IPS-NIHi7 (cell line): ENCODE data around the gene GSTK1.
"Not testable (repeated sequence)": the region's sequence is repeated elsewhere in the genome, so short reads cannot be mapped to it uniquely, and the experiment has no call there.

Experiments used
- DNase-seq: peaks from one replicate; pipeline ENCODE4 v3.0.0; 2012; ENCODE audit warnings: mixed read lengths; ENCODE audit errors: extremely low spot score

Gene GSTK1

DNA sequence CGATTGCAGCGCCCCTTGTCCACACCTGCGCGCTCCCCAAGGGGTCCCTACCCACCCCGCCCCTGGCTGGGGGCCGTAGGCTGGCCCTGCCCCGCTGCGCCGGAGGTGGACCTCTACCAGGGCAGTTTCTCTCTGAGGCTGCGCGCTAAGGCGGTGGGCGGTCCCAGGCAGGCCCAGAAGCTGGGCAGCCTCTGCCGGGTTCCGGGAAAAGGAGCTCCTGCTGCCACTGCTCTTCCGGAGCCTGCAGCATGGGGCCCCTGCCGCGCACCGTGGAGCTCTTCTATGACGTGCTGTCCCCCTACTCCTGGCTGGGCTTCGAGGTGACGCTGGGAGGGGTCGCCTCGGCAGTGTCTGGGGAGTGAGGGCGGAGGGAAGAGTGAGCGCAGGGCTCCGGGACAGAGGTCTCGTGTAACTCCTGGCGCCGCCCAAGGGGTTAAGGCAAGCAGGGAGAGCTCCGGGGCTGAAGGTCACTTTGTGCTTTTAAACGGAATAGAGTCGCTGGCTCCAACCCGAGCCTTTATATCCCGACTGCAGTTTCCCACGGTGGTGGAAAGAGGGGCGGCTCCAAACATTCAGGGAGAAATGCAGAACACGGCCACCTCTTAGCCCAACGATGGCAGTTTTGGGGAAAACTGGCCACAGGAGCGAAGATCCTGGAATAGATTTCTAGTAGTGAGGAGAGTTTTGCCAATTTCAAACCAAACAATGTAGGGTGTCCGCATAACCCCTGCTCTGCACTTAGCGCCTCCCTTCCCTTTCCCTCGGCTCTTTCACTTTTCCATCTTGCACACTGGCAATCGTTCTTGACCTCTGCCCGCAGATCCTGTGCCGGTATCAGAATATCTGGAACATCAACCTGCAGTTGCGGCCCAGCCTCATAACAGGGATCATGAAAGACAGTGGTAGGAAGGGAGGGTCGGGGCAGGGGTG, at the start of gene GSTK1:
GSTK1 (plus strand) TSS at position 176 of the 930 bp plus-strand sequence; CDS start at position 249, 73 bp downstream.
- DNase-seq = peak; percentile 91

DNA sequence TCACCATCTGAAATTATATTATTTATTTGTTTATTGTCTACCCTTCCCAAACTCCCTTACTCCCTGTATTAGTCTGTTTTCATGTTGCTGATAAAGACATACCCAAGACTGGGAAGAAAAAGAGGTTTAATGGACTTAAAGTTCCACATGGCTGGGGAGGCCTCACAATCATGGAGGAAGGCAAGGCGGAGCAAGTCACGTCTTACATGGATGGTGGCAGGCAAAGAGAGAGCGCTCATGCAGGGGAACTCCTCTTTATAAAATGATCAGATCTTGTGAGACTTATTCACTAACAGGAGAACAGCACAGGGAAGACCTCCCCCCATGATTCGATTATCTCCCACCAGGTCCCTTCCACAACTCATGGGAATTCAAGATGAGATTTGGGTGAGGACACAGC, 49.8 kb upstream of the GSTK1 start:
- DNase-seq = not testable (repeated sequence)

DNA sequence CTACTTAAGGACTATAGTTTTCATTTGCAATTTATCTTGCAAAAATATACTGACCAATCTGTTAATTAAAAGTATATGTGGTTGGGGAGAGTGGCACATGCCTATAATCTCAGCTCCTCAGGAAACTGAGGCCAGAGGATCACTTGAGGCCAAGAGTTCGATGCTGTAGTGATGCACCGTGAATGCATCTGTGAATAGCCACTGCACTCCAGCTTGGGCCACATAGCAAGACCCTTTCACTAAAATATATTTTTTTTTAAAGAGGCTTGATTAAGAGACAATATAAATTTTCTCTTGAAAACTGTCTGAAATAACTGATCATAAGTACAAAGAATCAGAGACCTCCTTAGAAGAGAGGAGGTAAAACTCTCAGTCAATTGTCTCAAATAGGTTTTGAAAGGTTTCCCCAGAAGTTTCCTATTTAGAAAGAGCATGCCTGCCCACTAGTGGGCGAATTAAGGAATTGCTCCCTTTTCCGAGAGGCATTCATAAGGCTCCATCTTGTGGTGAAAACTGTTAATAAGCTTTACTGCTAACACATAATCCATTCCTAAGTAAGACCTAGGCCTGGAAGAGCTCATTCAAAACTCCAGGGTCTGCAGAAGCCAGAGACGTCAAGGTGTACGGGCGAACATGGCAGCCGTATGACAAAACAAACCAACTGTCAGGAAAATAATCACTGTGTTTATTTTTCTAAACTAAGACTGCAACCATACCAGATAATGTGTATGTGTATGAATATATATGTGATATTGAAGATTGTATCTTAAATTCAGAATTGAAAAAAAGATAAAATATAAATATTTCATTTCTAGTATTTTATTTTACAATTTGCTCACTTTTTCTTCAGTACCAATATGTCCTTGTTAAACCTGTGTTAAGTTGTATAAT, 48.2 kb upstream of the GSTK1 start:
- DNase-seq = peak; percentile 85

DNA sequence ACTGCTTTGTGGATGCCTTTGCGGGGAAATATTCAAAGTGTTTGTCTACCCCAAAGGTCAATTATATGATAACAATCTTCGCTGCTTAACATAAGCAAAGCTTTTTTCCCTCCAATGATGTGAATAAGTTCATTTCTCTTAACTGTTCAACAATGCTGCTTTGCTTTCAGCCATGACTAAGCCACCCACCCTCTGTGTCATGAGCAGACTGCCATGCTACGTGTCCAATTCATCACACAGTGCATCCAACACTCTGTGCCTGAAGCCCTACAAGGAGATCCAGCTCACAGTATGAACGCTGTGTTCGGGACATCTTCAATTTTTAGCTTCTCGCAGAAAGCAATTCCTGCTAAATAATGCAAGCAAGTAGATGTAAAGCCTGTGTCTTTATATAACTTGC, 47.1 kb upstream of the GSTK1 start:
- DNase-seq = no peak

DNA sequence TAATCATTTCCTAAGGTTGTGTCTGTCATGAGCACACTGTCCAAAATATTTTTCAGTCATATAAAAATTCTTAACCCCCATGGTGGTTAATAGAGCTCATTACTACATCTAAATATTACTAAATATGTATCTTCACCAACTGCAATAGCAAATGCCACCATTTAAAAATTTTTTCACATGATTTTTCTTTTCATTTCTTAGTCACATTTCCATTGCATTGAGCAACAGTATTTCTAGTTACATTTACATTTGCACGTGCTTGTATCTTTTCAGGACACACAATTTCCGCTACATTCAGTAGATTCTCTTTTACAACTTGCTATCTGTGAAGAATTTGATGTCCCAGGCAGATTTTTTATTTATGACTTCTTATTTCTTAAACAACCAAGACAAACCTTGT, 46.6 kb upstream of the GSTK1 start:
- DNase-seq = no peak

DNA sequence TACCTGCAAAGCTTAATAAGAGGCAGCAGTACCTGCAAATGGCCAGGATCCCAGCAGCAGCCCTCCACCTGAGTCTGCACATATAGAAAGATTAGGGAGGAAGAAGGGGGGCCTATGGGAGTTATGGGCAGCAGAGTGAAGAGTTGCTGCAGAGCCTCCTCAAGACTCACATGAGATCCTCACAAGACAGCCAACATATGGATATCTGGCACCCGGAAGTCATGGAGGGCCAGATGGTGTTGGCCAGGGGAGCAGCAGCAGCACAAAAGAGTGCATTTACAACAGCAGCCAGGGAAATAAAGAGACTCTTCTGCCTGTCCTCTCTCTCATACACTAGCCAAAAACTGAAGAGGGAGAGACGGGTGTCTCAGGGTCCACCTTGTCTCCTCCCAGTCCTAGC, 45.4 kb upstream of the GSTK1 start:
- DNase-seq = no peak

DNA sequence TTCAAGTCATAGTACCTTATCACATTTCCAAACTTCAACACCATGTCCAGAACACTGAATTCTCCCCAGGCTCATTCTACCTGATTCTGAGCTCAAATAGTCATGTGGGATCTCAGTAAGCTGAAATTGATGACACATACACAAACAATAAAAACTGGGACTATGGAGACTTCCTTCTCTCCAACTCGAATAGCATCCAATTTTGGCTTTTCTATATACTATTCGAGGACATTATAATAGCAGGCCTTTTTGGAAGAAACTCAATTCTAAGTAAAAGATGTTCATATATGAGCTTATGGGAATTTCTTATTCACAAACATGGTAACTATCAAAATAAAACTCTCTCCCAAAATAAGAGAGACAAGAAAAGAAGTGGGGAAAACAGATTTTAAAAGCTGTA, 42.0 kb upstream of the GSTK1 start:
- DNase-seq = no peak

DNA sequence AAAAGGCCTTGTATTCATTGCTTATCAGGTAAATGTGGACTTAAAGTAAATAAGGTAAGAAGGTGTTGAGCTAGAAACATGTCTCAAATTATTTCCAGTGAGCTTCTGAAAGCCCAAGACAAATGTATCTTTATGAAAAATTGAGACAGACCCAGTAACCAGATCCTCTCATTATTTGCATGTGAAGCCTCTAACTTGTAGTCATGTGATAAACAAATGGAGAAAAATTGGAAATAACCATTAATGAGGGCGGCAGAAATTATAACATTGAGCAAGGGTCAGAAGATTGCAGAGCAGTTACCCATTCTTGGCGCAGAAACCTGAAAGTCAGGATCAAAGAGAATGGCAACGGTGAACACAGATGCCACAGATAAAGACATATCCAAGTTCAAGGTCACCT, 41.5 kb upstream of the GSTK1 start, which contains the start of gene TAS2R40:
TAS2R40 (plus strand) TSS at position 301 of the 400 bp plus-strand sequence; CDS start at position 343, 42 bp downstream.
- no peak for DNase-seq

DNA sequence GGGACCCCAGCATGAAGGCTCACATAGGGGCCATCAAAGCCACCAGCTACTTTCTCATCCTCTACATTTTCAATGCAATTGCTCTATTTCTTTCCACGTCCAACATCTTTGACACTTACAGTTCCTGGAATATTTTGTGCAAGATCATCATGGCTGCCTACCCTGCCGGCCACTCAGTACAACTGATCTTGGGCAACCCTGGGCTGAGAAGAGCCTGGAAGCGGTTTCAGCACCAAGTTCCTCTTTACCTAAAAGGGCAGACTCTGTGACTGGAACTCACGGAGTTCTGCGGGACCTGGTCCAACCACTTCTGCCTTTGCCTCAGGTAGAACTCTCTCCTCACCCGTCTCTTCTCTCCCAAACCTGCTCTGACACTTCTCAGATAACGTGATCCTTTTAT, 40.5 kb upstream of the GSTK1 start:
- DNase-seq = no peak

DNA sequence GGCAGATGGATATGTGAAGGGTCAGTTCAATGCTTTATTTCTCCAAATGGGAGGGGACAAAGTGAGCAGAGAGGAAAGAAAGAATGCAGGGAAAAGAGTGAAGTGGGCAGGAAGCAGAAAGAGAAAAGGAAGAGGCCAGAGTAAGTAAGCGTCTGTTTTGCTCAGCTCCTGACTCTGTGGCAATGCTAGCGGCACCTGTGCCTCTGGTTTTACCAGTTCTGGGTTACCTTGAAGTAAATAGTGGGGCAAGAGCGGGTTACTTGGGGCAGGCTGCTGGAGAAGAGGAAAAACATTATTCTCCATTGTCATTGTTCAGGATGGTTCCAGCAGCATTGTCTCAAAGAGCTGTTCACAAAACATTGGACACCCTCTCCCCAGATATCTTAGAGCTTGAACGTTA, 39.5 kb upstream of the GSTK1 start:
- DNase-seq = no peak

DNA sequence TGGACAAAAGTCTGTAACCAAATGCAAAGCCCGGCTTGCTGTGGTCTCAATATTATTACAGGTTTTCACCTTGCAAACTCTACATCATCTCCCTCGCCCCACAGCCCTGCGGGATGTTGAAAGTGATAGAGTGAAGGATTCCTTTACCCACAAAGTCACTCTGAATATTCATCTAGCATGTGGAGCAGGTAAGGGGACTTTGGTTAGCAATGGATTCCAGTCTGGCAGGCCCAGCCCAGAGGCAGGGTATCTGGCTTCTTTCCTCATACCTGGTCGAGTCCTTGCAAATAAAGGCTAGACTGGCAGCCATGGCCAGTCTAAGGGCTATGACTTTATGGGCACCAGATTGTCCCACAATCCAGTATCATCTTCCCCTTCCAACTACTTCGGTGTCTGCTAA, 38.2 kb upstream of the GSTK1 start:
- no peak for DNase-seq

DNA sequence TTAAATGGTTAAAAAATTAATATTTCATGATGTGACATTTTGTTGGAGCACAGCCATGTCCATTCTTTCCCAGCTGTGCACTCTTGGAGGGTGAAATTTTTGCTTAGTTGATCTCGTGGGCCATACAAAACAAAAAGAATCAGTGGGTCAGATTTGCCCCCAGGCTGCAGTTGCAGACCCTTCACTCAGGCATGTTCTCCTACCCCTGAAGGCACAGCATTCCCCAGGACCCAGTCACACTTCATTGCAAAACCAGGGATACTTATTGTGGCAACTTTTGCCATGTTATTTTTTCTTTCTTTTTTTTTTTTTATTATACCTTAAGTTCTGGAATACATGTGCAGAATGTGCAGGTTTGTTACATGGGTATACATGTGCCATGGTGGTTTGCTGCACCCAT, 35.4 kb upstream of the GSTK1 start:
- no peak for DNase-seq

DNA sequence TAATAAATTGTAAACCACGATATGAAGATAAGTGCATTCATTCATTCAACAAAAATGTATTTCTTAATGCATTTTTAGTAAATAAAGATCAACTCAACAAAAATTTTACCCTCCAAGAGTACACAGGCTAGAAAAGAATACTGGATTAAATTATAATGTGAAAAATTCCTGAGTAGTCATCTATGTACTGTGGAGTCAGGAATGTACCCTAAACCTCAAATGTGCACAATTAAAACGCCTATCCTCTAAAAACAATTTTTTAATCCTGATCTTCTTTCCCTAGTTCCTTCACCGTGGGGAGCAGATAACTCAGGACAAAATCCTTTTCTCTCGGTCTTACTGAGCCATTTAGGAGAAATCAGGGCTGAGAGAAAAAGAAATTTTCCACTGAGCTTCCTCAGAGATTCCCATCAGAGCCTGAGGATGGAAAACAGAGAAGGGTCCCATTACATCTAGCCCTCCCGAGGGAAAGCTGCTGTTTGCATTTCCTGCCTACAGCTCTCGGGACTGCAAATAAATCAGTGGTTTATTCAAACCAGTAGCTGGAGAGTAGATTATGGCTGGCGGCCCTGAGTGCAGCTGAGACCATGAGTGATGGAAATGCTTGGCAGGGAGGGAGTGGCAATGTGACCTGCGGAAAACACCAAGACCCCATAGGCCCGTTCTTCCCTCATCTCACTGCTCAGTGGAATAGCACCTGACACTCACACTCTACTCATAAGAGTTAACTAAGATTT, 34.0 kb upstream of the GSTK1 start:
- DNase-seq = peak; percentile 44

DNA sequence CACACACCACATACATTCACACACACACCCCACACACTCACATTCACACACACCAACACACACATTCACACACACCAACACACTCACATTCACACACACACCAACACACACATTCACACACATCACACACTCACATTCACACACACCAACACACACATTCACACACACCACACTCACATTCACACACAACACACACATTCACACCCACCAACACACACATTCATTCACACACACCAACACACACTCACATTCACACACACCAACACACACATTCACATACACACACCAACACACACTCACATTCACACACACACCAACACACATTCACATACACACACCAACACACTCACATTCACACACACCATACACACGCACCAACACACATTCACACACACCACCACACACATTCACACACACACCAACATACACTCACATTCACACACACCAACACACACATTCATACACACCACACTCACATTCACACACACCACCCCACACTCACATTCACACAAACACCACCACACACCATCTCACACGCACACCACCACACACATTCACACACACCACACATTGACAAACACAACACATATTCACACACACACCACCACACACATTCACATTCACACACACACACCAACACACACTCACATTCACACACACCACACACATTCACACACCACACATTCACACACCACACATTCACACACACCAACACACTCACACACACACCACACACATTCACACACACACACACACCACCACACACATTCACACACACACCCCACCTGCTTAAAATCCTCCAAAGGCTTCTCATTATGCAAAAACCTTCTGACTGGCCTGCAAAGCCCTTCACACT, 32.4 kb upstream of the GSTK1 start:
- no peak for DNase-seq

DNA sequence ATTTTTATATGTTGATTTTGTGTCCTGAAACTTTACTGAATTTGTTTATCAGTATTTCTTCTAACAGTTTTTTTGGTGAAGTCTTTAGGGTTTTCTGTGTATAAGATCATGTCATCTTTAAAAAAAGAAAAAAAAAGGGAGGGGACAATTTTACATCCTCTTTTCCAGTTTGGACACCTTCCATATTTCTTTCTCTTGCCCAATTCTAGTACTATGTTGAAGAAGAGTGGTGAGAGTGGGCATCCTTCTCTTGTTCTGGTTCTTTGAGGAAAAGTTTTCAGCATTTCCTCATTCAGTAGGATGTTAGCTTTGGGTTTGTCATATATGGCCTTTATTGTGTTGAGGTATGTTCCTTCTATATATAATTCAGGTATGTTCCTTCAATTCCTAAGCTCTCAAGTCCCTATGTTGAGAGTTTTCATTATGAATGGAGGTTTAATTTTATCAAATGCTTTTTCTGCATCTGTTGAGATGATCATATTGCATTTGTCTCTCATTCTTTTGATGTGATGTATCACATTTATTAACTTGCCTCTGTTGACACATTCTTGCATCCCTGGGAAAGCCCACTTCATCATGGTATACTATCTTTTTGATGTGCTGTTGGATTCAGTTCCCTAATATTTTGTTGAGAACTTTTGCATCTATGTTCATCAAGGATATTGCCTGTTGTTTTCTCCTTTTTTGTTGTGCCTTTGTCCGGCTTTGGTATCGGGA, 29.3 kb upstream of the GSTK1 start:
- DNase-seq = no peak

DNA sequence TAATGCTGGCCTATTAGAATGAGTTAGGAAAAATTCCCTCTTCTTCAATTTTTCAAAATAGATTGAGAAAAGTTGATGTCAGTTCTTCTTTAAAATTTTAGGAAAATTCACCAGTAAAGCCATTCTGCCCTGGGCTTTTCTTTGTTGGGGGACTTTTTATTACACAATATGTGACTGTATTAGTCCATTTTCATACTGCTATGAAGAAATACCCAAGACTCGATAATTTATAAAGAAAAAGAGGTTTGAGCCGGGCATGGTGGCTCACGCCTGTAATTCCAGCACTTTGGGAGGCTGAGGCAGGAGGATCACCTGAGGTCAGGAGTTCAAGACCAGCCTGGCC, 28.7 kb upstream of the GSTK1 start:
- no peak for DNase-seq

DNA sequence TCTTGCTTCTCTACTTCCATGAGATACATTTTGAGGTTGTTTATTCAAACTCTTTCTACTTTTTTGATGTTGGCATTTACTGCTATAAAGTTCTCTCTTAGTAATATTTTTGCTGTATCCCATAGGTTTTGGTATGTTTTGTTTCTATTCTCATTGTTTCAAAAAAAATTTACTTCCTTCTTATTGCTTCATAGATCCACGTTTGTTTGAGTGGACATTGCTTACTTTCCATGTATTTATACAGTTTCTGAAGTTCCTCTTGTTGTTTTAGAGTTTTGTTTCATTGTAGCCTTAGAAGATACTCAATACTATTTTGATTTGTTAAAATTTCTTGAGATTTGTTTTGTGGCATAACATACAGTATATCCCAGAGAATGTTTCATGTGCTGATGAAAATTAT, 27.7 kb upstream of the GSTK1 start:
- DNase-seq = no peak

DNA sequence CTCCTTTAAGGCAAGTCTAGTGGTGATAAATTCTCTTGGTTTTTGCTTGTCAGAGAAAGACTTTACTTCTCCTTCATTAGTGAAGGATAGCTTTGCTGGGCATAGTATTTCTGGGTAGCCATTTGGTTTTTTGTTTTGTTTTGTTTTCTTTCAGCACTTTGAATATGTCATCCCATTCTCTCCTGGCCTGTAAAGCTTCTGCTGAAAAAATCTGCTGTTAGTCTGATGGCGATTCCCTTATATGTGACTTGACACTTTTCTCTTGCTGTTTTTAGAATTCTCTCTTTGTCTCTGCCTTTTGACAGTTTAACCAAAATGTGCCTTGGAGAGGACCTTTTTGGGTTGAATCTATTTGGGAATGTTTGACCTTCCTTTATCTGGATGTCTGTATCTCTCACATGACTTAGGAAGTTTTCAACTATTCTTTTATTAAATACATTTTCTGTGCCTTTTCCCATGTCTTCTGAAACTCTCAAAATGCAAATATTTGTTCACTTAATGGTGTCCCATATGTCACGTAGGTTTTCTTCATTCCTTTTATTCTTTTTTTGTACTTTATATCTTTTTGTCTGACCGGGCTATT, 26.7 kb upstream of the GSTK1 start:
- no peak for DNase-seq

DNA sequence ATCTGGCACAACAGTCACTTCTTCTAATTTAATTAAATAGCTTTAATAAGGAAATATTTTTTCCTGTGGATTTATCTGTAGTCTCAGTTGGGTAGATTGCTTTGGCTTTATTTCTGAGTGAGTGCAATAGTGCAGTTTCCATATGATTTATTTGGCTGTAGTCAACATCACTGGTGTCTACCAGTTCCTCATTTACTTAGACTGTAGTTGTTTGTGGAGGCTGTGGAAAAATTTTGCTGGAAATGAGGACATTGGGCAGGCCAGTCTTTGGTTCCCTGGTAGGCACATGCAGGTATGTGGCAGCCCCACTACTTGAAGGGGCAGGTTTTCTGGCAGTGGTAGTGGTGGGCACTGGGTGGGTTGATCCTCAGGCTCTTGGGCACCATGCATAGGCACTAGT, 25.9 kb upstream of the GSTK1 start:
- DNase-seq = no peak
